ENCODE measurements around the gene CD8A.

DNA sequence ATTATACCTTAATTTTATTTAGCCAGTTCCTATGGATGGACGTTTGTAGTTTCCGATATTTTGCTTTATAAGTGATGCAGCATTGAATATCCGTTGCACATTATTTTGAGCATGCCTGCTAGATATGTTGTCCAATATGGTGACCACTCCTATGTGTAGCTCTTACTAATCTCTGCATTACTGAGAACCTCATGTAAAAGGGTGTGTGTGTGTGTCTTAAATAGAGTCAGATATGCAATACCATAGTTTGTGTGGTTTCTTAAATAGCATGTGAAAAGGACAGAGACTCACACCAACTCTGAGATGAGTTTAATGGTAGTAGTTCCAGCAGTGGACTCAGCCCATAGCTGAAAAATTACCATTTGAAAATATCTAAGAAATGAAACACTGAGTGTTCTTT lies 32.3 kb downstream of the CD8A start:
- TF ChIP-seq, protein P1, sequence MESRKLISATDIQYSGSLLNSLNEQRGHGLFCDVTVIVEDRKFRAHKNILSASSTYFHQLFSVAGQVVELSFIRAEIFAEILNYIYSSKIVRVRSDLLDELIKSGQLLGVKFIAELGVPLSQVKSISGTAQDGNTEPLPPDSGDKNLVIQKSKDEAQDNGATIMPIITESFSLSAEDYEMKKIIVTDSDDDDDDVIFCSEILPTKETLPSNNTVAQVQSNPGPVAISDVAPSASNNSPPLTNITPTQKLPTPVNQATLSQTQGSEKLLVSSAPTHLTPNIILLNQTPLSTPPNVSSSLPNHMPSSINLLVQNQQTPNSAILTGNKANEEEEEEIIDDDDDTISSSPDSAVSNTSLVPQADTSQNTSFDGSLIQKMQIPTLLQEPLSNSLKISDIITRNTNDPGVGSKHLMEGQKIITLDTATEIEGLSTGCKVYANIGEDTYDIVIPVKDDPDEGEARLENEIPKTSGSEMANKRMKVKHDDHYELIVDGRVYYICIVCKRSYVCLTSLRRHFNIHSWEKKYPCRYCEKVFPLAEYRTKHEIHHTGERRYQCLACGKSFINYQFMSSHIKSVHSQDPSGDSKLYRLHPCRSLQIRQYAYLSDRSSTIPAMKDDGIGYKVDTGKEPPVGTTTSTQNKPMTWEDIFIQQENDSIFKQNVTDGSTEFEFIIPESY (IDR thresholded peaks at IDR 0.05; ENCODE audit: borderline replicate concordance, low read depth) = no peak
- TF ChIP-seq NFIC (IDR thresholded peaks at IDR 0.05; ENCODE audit: borderline replicate concordance) (no peak), POLR2AphosphoS5 (IDR thresholded peaks at IDR 0.05; ENCODE audit: low read depth, low read length) (no peak)
- TF ChIP-seq, protein P2, sequence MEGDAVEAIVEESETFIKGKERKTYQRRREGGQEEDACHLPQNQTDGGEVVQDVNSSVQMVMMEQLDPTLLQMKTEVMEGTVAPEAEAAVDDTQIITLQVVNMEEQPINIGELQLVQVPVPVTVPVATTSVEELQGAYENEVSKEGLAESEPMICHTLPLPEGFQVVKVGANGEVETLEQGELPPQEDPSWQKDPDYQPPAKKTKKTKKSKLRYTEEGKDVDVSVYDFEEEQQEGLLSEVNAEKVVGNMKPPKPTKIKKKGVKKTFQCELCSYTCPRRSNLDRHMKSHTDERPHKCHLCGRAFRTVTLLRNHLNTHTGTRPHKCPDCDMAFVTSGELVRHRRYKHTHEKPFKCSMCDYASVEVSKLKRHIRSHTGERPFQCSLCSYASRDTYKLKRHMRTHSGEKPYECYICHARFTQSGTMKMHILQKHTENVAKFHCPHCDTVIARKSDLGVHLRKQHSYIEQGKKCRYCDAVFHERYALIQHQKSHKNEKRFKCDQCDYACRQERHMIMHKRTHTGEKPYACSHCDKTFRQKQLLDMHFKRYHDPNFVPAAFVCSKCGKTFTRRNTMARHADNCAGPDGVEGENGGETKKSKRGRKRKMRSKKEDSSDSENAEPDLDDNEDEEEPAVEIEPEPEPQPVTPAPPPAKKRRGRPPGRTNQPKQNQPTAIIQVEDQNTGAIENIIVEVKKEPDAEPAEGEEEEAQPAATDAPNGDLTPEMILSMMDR (IDR thresholded peaks at IDR 0.05) = no peak
